ENCODE measurements around the gene PIP5K1A. TPM values are rescaled to one million over a fixed set of nuclear protein-coding genes. Genes with fewer than 3 reads are reported as not detected.

PIP5K1A gene
- total and polyA plus RNA-seq, 2 of the 8 experiments (the other 6 are each of a cell fraction or from before 2014, with no cell fraction given), result 87.5 to 105 TPM

DNA sequence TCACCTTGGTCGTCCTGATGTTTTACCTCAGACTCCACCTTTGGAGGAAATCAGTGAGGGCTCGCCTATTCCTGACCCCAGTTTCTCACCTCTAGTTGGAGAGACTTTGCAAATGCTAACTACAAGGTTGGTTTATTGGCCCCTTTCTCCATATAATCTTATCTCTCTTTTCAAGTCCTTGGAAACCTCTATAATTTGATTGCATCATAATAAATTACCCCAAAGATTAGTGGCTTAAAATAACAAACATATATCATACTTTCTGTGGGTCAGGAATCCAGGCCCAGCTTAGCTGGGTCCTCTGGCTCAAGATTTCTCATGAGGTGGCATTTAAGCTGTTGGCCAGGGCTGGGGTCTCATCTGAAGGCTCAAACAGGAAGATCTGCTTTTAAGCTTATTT, 44.1 kb downstream of the PIP5K1A start:
- H2BK120ac ChIP-seq (replicated peaks; ENCODE audit: low read depth, low read length), result no peak overlapping the region
- H2AFZ ChIP-seq (ENCODE audit: low read length), result no peak overlapping the region
- H3K23ac ChIP-seq (ENCODE audit: insufficient read length), result no peak overlapping the region
- no peak overlapping the region for H3K9ac ChIP-seq (replicated peaks in 1 of 4; ENCODE audit: extremely low read depth in 1 of 4, low read depth in 3 of 4, low read length in 3 of 4)
- H3K79me1 ChIP-seq (ENCODE audit: low read depth, low read length), result no peaks in the 10 kb centered on the region
- no peak overlapping the region for H3K4me3 ChIP-seq (ENCODE audit: extremely low read depth in 1 of 4, insufficient read depth in 2 of 4, low read depth in 3 of 4, low read length in 4 of 4)
- H3K14ac ChIP-seq (ENCODE audit: insufficient read length), result no peak overlapping the region
- H2BK15ac ChIP-seq (ENCODE audit: low read length), result no peak overlapping the region
- H3K36me3 ChIP-seq (ENCODE audit: control insufficient read depth in 2 of 4, insufficient read depth in 4 of 4, low read length in 3 of 4), result peaks cover 39 to 96% (median 79%) of the 10 kb centered on the region in 4 experiments
- H4K5ac ChIP-seq (ENCODE audit: insufficient read length, low read depth, low read length), result no peak overlapping the region
- FAIRE-seq (no peak), DNase-seq (ENCODE audit: low read depth in 1 of 2, low spot score in 2 of 2) (no peak)
- no peak overlapping the region for H4K91ac ChIP-seq (replicated peaks; ENCODE audit: insufficient read length, low read length)
- no peaks in the 10 kb centered on the region for H3K79me2 ChIP-seq (ENCODE audit: control insufficient read depth in 1 of 2, insufficient read depth in 2 of 2, low read length in 2 of 2)
- no peaks in the 10 kb centered on the region for H3K9me3 ChIP-seq (ENCODE audit: insufficient read depth in 2 of 2, low read depth in 1 of 2, low read length in 1 of 2)
- H3K18ac ChIP-seq (ENCODE audit: extremely low read depth, low read length), result no peak overlapping the region
- no peak overlapping the region for H2AK5ac ChIP-seq (ENCODE audit: low read depth, low read length)
- H3K4ac ChIP-seq (replicated peaks; ENCODE audit: insufficient read length, low read depth, low read length), result no peak overlapping the region
- peaks cover 0 to 3% of the 10 kb centered on the region in 2 experiments for H4K20me1 ChIP-seq (replicated peaks in 1 of 2; ENCODE audit: control insufficient read depth in 1 of 2, insufficient read depth in 2 of 2, low read length in 2 of 2)
- H3K4me2 ChIP-seq (ENCODE audit: insufficient read depth in 1 of 2, low read depth in 2 of 2, low read length in 2 of 2), result no peak overlapping the region
- H2BK12ac ChIP-seq (ENCODE audit: low read depth, low read length), result no peak overlapping the region
- H3K23me2 ChIP-seq (ENCODE audit: low read depth, low read length), result no peaks in the 10 kb centered on the region
- ChIA-PET CTCF (ENCODE audit: partially characterized antibody) (interaction anchor here (0.6 to 2.9 kb wide), 3 partner anchors 9 to 15 kb away, joined by 3 to 21 read pairs (median 6); no protein-coding TSS in a partner anchor), POLR2A (ENCODE audit: partially characterized antibody) (interaction anchor here (1.0 to 1.3 kb wide), 2 partner anchors 12 to 53 kb away, joined by 4 to 5 read pairs; partner anchors contain the start of gene VPS72)
- no peaks in the 10 kb centered on the region for H3K27me3 ChIP-seq (replicated peaks in 1 of 4; ENCODE audit: control insufficient read depth in 3 of 4, extremely low read depth in 1 of 4, insufficient read depth in 3 of 4, low read length in 3 of 4)
- WGBS, 2 experiments (ENCODE audit: extremely low coverage in 1 of 2, insufficient coverage in 1 of 2, insufficient read length in 1 of 2, insufficient replicate concordance in 2 of 2, low coverage in 1 of 2, low lambda C conversion rate in 2 of 2, missing lambda C conversion rate in 1 of 2), result 91% methylated on average over 2 of the region's 2 CpGs; no CpG with 5 or more reads in 1 of the 2 experiments
- H2BK5ac ChIP-seq (ENCODE audit: low read depth, low read length), result no peak overlapping the region
- no peak overlapping the region for H3K27ac ChIP-seq (ENCODE audit: low read depth, low read length)
- no peak overlapping the region for H3K56ac ChIP-seq (replicated peaks; ENCODE audit: insufficient read length, low read depth, low read length)
- no peak overlapping the region for H2BK20ac ChIP-seq (ENCODE audit: low read length)
- H3K4me1 ChIP-seq (replicated peaks in 1 of 4; ENCODE audit: control insufficient read depth in 3 of 4, insufficient read depth in 4 of 4, low read length in 3 of 4), result no peaks in the 10 kb centered on the region
- no peak overlapping the region for H4K8ac ChIP-seq (ENCODE audit: extremely low read depth, insufficient read depth, low read length)
- TF ChIP-seq SRF (IDR thresholded peaks at IDR 0.05; ENCODE audit: low read depth, low read length) (no peak), POLR2AphosphoS5 (IDR thresholded peaks at IDR 0.05; ENCODE audit: low read depth, low read length) (no peak), RFX5 (IDR thresholded peaks at IDR 0.05; ENCODE audit: borderline replicate concordance, low read depth, low read length) (no peak), CBX8 (IDR thresholded peaks at IDR 0.05; ENCODE audit: borderline replicate concordance, low read depth, low read length) (no peak), CEBPB (IDR thresholded peaks at IDR 0.05; ENCODE audit: low read depth, low read length) (no peak), ZNF274 (IDR thresholded peaks at IDR 0.05; ENCODE audit: borderline replicate concordance, extremely low read depth, low read length) (no peak), RAD21 (IDR thresholded peaks at IDR 0.05 in 1 of 2, conservative IDR thresholded peaks at IDR 0.05 in 1 of 2; ENCODE audit: low read depth in 2 of 2, low read length in 2 of 2) (no peak), EZH2 (IDR thresholded peaks at IDR 0.05; ENCODE audit: low read depth, low read length, severe bottlenecking) (no peak), RNF2 (IDR thresholded peaks at IDR 0.05; ENCODE audit: borderline replicate concordance, low read depth, low read length, missing control alignments, poor library complexity, severe bottlenecking) (no peak), POLR2A (IDR thresholded peaks at IDR 0.05; ENCODE audit: control extremely low read depth in 1 of 2, low read depth in 2 of 2, low read length in 2 of 2) (no peak), MAFK (IDR thresholded peaks at IDR 0.05; ENCODE audit: low read depth, low read length) (no peak), MAX (IDR thresholded peaks at IDR 0.05) (no peak), CHD2 (IDR thresholded peaks at IDR 0.05; ENCODE audit: low read length) (no peak), TAF7 (optimal IDR thresholded peaks at IDR 0.05; ENCODE audit: borderline replicate concordance, low read depth, low read length) (no peak)

All from H1 (cell line).